ENCODE data around the gene KAZALD1.
A peak's percentile ranks its signal among the peaks of the same experiment; 100 is the strongest.

Gene KAZALD1

GRCh38 chr10:101070098-101070497, 8.3 kb downstream of the KAZALD1 start:
- DNase-seq = no peak

GRCh38 chr10:101071267-101071884, 9.6 kb downstream of the KAZALD1 start:
- DNase-seq = no peak

- DNase-seq = no peak
Measured at GRCh38 chr10:101071885-101072433, 10.2 kb downstream of the KAZALD1 start.

- DNase-seq = no peak
Measured at GRCh38 chr10:101072923-101073322, 11.1 kb downstream of the KAZALD1 start.

GRCh38 chr10:101073631-101074030, 11.8 kb downstream of the KAZALD1 start:
- DNase-seq = no peak

- no peak for DNase-seq
Measured at GRCh38 chr10:101075775-101076174, 14.0 kb downstream of the KAZALD1 start.

GRCh38 chr10:101076630-101077029, 14.8 kb downstream of the KAZALD1 start:
- DNase-seq = no peak

GRCh38 chr10:101079874-101080273, 18.1 kb downstream of the KAZALD1 start:
- DNase-seq = no peak

GRCh38 chr10:101080933-101081931, 19.4 kb downstream of the KAZALD1 start:
- no peak for DNase-seq

GRCh38 chr10:101085846-101086245, 24.1 kb downstream of the KAZALD1 start:
- no peak for DNase-seq

- DNase-seq = no peak
Measured at GRCh38 chr10:101087376-101087775, 25.6 kb downstream of the KAZALD1 start.

GRCh38 chr10:101087965-101088364, 26.2 kb downstream of the KAZALD1 start:
- DNase-seq = no peak

- no peak for DNase-seq
Measured at GRCh38 chr10:101089520-101090299, 27.9 kb downstream of the KAZALD1 start.

GRCh38 chr10:101090597-101090996, 28.8 kb downstream of the KAZALD1 start:
- no peak for DNase-seq

- no peak for DNase-seq
Measured at GRCh38 chr10:101091546-101092290, 29.9 kb downstream of the KAZALD1 start.

GRCh38 chr10:101092881-101093354, 31.1 kb downstream of the KAZALD1 start:
- DNase-seq = no peak

GRCh38 chr10:101094121-101094879, 32.5 kb downstream of the KAZALD1 start:
- DNase-seq = no peak

- no peak for DNase-seq
Measured at GRCh38 chr10:101095004-101095403, 33.2 kb downstream of the KAZALD1 start.

- DNase-seq = peak; percentile 89
Measured at GRCh38 chr10:101095550-101096213, 33.9 kb downstream of the KAZALD1 start.

- no peak for DNase-seq
Measured at GRCh38 chr10:101096378-101096777, 34.6 kb downstream of the KAZALD1 start.

GRCh38 chr10:101097881-101098280, 36.1 kb downstream of the KAZALD1 start:
- no peak for DNase-seq

All from activated effector memory CD4-positive, alpha-beta T cell treated with anti-CD3 and anti-CD28 coated beads, Interleukin-2, amount 50 U/mL, for 16 hours (primary cell).